ENCODE measurements around the gene POMP. TPM values are rescaled to one million over a fixed set of nuclear protein-coding genes. Genes with fewer than 3 reads are reported as not detected.

POMP gene
- total RNA-seq, 1 experiment from 2014 or later: 92.0 TPM

- intact Hi-C loops (cut with micrococcal nuclease; ENCODE audit: unreplicated experiment): no loop called here
- Histone ChIP-seq H3K4me3 (ENCODE audit: low read depth in 2 of 2, low read length in 2 of 2) (no peak overlapping the region), H3K9me3 (ENCODE audit: control insufficient read depth, insufficient read depth, low read depth, low read length) (no peaks in the 10 kb centered on the region), H3K36me3 (ENCODE audit: control insufficient read depth, insufficient read depth, low read length) (no peaks in the 10 kb centered on the region), H3K27ac (ENCODE audit: low read length) (no peak overlapping the region), H3K4me1 (ENCODE audit: control insufficient read depth, insufficient read depth, low read length) (no peaks in the 10 kb centered on the region), H3K27me3 (ENCODE audit: control insufficient read depth, insufficient read depth, low read length) (no peaks in the 10 kb centered on the region)
- TF ChIP-seq CTCF (IDR thresholded peaks at IDR 0.05) (no peak), TCF7L2 (IDR thresholded peaks at IDR 0.05; ENCODE audit: low read depth, low read length) (no peak), REST (IDR thresholded peaks at IDR 0.05; ENCODE audit: insufficient read depth in 1 of 2, low read depth in 2 of 2, low read length in 1 of 2) (no peak), POLR2AphosphoS5 (IDR thresholded peaks at IDR 0.05; ENCODE audit: low read depth, low read length) (no peak)
- DNase-seq (ENCODE audit: low read depth, low spot score): no peak
- in situ Hi-C loops (cut with HindIII; ENCODE audit: low pct_unique_long_range_greater_than_20kb, low sequenced_read_pairs): no loop called here
- ATAC-seq: no peak
- POLR2A ChIA-PET: no interaction called here
- BruUV-seq (replicated peaks): no TSS peak
- CTCF ChIA-PET: no interaction called here
These were observed 17.9 kb upstream of the POMP start for GRCh38 chr13:28640861-28641599.

GRCh38 chr13:28641600-28641926 lies 17.4 kb upstream of the POMP start:
- intact Hi-C loops (cut with micrococcal nuclease; ENCODE audit: unreplicated experiment) (no loop called here), in situ Hi-C loops (cut with HindIII; ENCODE audit: low pct_unique_long_range_greater_than_20kb, low sequenced_read_pairs) (no loop called here)
- DNase-seq (ENCODE audit: low read depth, low spot score) (no peak), ATAC-seq (no peak)
- H3K36me3 ChIP-seq (ENCODE audit: control insufficient read depth, insufficient read depth, low read length): no peaks in the 10 kb centered on the region
- POLR2A ChIA-PET: no interaction called here
- no peak overlapping the region for H3K4me3 ChIP-seq (ENCODE audit: low read depth in 2 of 2, low read length in 2 of 2)
- TF ChIP-seq POLR2AphosphoS5 (IDR thresholded peaks at IDR 0.05; ENCODE audit: low read depth, low read length) (no peak), CTCF (IDR thresholded peaks at IDR 0.05) (no peak), TCF7L2 (IDR thresholded peaks at IDR 0.05; ENCODE audit: low read depth, low read length) (no peak), REST (IDR thresholded peaks at IDR 0.05; ENCODE audit: insufficient read depth in 1 of 2, low read depth in 2 of 2, low read length in 1 of 2) (no peak), SIN3A (IDR thresholded peaks at IDR 0.05; ENCODE audit: borderline replicate concordance, insufficient read depth, low read depth, low read length) (no peak)
- H3K27me3 ChIP-seq (ENCODE audit: control insufficient read depth, insufficient read depth, low read length): no peaks in the 10 kb centered on the region
- H3K4me1 ChIP-seq (ENCODE audit: control insufficient read depth, insufficient read depth, low read length): no peaks in the 10 kb centered on the region
- no peak overlapping the region for H3K27ac ChIP-seq (ENCODE audit: low read length)
- no TSS peak for BruUV-seq (replicated peaks)
- CTCF ChIA-PET: no interaction called here
- no peaks in the 10 kb centered on the region for H3K9me3 ChIP-seq (ENCODE audit: control insufficient read depth, insufficient read depth, low read depth, low read length)

Data from Panc1 (cell line).